ENCODE results near the gene LTA4H. TPM values are rescaled to one million over a fixed set of nuclear protein-coding genes. Genes with fewer than 3 reads are reported as not detected.

The LTA4H gene
- total RNA-seq, 1 donor from 2014 or later: 98.9 TPM

DNA sequence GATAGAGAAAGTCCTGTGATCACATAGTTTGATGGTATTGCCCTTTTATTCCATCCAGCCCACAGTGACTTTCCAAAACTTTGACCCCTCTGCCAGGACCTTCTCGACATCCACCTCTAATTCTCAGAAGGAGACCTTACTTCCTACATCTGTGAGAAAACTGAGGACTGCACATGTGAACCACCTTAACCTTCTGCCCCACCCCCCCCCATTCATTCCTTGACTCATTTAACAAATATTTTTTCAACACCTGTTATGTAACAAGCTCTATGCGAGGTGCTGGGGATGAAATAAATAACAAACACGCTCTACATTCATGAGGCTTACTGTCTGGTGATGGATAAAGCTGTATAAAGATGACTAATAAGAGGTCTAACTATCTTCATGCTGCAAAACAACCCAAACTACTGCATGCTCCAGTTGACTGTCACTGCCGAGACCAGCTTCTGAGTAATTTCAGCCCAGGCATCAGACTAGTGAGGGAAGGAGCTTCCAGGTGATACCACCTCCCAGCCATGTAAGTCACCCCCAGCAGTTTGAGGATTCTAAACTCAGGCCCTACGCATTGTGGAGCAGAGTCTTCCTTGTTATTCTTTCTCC, 37.4 kb downstream of the LTA4H start:
- TF ChIP-seq CTCF (IDR thresholded peaks at IDR 0.05; ENCODE audit: unreplicated experiment): no peak
- H3K4me3 Mint-ChIP-seq (ENCODE audit: low read depth): no peak overlapping the region
- DNase-seq (ENCODE audit: low spot score, unreplicated experiment): no peak
- H3K9me3 Mint-ChIP-seq (ENCODE audit: low read depth): no peaks in the 10 kb centered on the region
- peaks cover 4% of the 10 kb centered on the region for H3K36me3 Mint-ChIP-seq (ENCODE audit: insufficient read depth)
- H3K27ac Mint-ChIP-seq: no peak overlapping the region
- H3K27me3 Mint-ChIP-seq: peaks cover 2% of the 10 kb centered on the region
- no peaks in the 10 kb centered on the region for H3K4me1 Mint-ChIP-seq (ENCODE audit: low read depth)

DNA sequence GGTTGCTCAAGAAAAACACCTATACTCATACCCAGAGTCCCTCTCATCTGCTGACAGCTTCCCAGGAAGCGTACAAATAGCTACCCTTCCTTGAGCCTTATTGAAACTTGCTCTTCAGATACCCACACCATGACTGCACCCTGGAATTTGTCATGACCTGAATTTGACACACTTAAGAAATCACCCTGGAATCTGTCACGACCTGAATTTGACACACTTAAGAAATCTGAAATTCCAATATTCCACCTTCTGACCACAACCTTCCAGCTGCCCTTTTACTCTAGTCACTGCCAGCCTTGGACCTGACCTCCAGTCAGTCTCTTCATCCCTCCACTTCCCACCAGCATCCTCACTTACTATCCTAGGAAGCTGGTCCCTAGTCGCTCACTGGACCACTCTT, 38.1 kb downstream of the LTA4H start:
- Mint-ChIP-seq H3K4me1 (ENCODE audit: low read depth) (no peaks in the 10 kb centered on the region), H3K4me3 (ENCODE audit: low read depth) (no peak overlapping the region), H3K27ac (no peak overlapping the region), H3K36me3 (ENCODE audit: insufficient read depth) (peaks cover 2% of the 10 kb centered on the region), H3K27me3 (peaks cover 4% of the 10 kb centered on the region), H3K9me3 (ENCODE audit: low read depth) (no peaks in the 10 kb centered on the region)
- DNase-seq (ENCODE audit: low spot score, unreplicated experiment): no peak
- TF ChIP-seq CTCF (IDR thresholded peaks at IDR 0.05; ENCODE audit: unreplicated experiment): no peak

DNA sequence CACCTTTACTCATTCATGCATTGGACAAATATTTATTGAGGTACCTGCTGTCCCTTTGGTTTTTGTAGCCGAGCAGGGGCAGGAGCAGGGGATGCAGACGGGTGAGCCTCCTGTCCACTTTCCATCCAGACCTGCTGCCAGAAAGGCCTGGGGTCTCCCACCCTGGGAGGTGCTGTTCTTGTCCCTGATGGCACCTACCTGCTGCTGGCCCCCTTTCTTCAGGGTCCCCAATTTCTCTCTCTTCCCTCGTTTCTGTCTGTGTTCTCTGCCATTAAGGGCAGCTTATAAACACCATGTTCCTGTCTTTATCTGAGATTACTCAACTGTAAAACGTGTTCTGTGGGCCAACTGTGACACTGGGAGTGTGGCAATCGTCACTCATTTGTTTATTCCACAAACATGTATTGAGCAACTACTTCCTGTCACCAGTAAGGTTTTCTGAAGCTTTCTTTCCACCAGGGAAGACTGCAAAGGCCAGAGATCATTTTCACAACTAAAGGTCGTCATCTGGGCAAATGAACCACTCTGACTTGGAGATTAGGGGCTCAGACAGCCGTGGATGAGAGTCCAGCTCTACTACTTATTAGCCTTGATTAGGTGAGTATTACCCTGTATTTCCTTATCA, 39.2 kb downstream of the LTA4H start, which contains the start of gene HAL:
Gene HAL, minus strand, starts transcription at position 311 of the 625 bp plus-strand sequence. CDS start 434 bp downstream, outside the sequence.
- H3K9me3 Mint-ChIP-seq (ENCODE audit: low read depth): no peaks in the 10 kb centered on the region
- H3K36me3 Mint-ChIP-seq (ENCODE audit: insufficient read depth): peaks cover 2% of the 10 kb centered on the region
- peaks cover 4% of the 10 kb centered on the region for H3K27me3 Mint-ChIP-seq
- no peak for DNase-seq (ENCODE audit: low spot score, unreplicated experiment)
- H3K27ac Mint-ChIP-seq: peak within 1 kb of the TSS; percentile 14
- no peak for TF ChIP-seq CTCF (IDR thresholded peaks at IDR 0.05; ENCODE audit: unreplicated experiment)
- no peak within 1 kb of the TSS for H3K4me3 Mint-ChIP-seq (ENCODE audit: low read depth)
- H3K4me1 Mint-ChIP-seq (ENCODE audit: low read depth): no peaks in the 10 kb centered on the region

DNA sequence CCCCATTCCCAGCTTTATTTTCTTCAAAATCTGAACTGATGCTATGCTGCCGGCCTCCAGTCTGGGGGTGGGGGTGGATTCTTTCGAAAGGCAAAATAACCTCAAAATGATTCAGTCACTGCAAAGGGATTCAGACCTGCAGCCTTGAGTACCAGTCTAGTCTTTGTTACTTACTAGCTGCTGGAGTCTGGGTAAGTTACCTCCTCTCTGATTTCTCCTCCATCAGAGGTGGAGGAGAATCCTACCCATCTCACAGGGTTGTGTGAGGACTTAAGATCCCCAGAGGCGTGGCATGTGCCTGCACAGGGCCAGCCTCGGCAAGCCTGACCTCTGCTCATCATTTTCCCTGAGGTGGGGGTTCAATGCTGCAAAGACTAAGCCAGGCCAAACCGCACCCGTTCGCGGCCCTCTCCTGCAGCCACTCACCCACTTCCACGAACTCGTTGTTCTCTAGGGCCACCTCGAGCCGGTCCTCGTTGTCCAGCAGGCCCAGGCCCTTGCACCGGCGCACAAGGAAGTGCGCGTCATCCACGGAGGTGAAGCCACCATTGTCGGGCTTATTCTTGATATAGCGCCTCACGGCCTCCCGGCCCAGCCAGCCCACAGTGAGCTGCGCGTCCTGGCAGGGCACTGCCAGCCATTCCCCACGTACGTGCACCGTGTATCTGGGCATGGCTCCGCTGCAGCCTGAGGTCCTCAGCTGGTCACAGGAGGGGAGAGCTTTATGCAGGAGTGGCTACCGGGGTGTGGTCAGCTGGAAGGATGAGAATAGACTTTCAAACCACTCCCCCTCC, 40.0 kb downstream of the LTA4H start:
- DNase-seq (ENCODE audit: low spot score, unreplicated experiment): no peak
- peaks cover 6% of the 10 kb centered on the region for H3K27me3 Mint-ChIP-seq
- no peaks in the 10 kb centered on the region for H3K4me1 Mint-ChIP-seq (ENCODE audit: low read depth)
- no peak overlapping the region for H3K27ac Mint-ChIP-seq
- TF ChIP-seq CTCF (IDR thresholded peaks at IDR 0.05; ENCODE audit: unreplicated experiment): no peak
- no peaks in the 10 kb centered on the region for H3K36me3 Mint-ChIP-seq (ENCODE audit: insufficient read depth)
- H3K4me3 Mint-ChIP-seq (ENCODE audit: low read depth): no peak overlapping the region
- no peaks in the 10 kb centered on the region for H3K9me3 Mint-ChIP-seq (ENCODE audit: low read depth)

DNA sequence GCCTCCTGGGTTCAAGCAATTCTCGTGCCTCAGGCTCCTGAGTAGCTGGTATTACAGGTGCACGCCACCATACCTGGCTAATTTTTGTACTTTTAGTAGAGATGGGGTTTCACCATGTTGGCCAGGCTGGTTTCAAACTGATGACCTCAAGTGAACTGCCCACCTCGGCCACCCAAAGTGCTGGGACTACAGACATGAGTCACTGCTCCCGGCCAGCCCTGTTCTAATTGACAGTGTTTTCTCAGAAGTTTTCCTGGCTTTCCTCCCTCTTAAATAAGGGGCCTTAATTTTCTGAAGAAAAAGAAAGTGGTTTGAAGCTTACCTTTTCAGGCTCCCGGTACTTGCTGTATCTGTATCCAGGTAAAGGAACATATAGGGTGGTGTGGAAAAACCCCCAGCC, 40.9 kb downstream of the LTA4H start:
- DNase-seq (ENCODE audit: low spot score, unreplicated experiment): no peak
- Mint-ChIP-seq H3K9me3 (ENCODE audit: low read depth) (no peaks in the 10 kb centered on the region), H3K4me1 (ENCODE audit: low read depth) (no peaks in the 10 kb centered on the region), H3K4me3 (ENCODE audit: low read depth) (no peak overlapping the region), H3K27ac (no peak overlapping the region), H3K36me3 (ENCODE audit: insufficient read depth) (no peaks in the 10 kb centered on the region), H3K27me3 (peaks cover 7% of the 10 kb centered on the region)
- no peak for TF ChIP-seq CTCF (IDR thresholded peaks at IDR 0.05; ENCODE audit: unreplicated experiment)

All from progenitor cell of endocrine pancreas (in vitro differentiated cells).